Measurements from ENCODE around the gene ATR. TPM values are rescaled to one million over a fixed set of nuclear protein-coding genes. Genes with fewer than 3 reads are reported as not detected.
"Not testable (repeated sequence)": the region's sequence is repeated elsewhere in the genome, so short reads cannot be mapped to it uniquely, and the experiment has no call there.

The ATR gene
- total and polyA plus RNA-seq, 2 donors (not counting 1 experiment from before 2014, with no cell fraction given), result 12.5 to 17.0 TPM

GRCh38 chr3:142609136-142609535 is 30.6 kb upstream of the ATR start:
- no peaks in the 10 kb centered on the region for H3K4me1 ChIP-seq (ENCODE audit: control insufficient read depth, extremely low read depth, insufficient read depth, low read length)
- H3K36me3 ChIP-seq (ENCODE audit: control insufficient read depth, insufficient read depth, low read length), result no peaks in the 10 kb centered on the region
- H3K4me3 ChIP-seq (replicated peaks in 1 of 4; ENCODE audit: control extremely low read depth in 1 of 4, insufficient read depth in 1 of 4, low read depth in 3 of 4, low read length in 4 of 4), result no peak overlapping the region
- H4K20me1 ChIP-seq (ENCODE audit: control insufficient read depth, extremely low read depth, insufficient read depth, low read length), result no peaks in the 10 kb centered on the region
- no peaks in the 10 kb centered on the region for H3K79me2 ChIP-seq (ENCODE audit: control insufficient read depth, insufficient read depth, low read length)
- no peaks in the 10 kb centered on the region for H3K27me3 ChIP-seq (ENCODE audit: control insufficient read depth, insufficient read depth, low read length)
- H3K4me2 ChIP-seq (ENCODE audit: extremely low read depth, insufficient read depth, low read length), result no peak overlapping the region
- no peak overlapping the region for H3K9ac ChIP-seq (ENCODE audit: insufficient read depth, low read length)
- DNase-seq (ENCODE audit: low read depth in 2 of 2), result no peak
- no peak overlapping the region for H2AFZ ChIP-seq (ENCODE audit: low read length)
- no peaks in the 10 kb centered on the region for H3K9me3 ChIP-seq (ENCODE audit: control insufficient read depth, insufficient read depth, low read depth, low read length)
- H3K27ac ChIP-seq (ENCODE audit: insufficient read depth, low read length), result no peak overlapping the region
- TF ChIP-seq, protein P1, sequence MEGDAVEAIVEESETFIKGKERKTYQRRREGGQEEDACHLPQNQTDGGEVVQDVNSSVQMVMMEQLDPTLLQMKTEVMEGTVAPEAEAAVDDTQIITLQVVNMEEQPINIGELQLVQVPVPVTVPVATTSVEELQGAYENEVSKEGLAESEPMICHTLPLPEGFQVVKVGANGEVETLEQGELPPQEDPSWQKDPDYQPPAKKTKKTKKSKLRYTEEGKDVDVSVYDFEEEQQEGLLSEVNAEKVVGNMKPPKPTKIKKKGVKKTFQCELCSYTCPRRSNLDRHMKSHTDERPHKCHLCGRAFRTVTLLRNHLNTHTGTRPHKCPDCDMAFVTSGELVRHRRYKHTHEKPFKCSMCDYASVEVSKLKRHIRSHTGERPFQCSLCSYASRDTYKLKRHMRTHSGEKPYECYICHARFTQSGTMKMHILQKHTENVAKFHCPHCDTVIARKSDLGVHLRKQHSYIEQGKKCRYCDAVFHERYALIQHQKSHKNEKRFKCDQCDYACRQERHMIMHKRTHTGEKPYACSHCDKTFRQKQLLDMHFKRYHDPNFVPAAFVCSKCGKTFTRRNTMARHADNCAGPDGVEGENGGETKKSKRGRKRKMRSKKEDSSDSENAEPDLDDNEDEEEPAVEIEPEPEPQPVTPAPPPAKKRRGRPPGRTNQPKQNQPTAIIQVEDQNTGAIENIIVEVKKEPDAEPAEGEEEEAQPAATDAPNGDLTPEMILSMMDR (conservative IDR thresholded peaks at IDR 0.05 in 1 of 2, IDR thresholded peaks at IDR 0.05 in 1 of 2; ENCODE audit: low read depth in 1 of 2, low read length in 2 of 2), result no peak
- TF ChIP-seq EZH2 (IDR thresholded peaks at IDR 0.05; ENCODE audit: low read length, missing control alignments), result no peak

GRCh38 chr3:142608631-142609030 is 30.1 kb upstream of the ATR start:
- H3K79me2 ChIP-seq (ENCODE audit: control insufficient read depth, insufficient read depth, low read length), result no peaks in the 10 kb centered on the region
- no peak overlapping the region for H3K27ac ChIP-seq (ENCODE audit: insufficient read depth, low read length)
- DNase-seq (ENCODE audit: low read depth in 2 of 2), result peak in 1 of 2 donors; percentile 8
- no peaks in the 10 kb centered on the region for H3K27me3 ChIP-seq (ENCODE audit: control insufficient read depth, insufficient read depth, low read length)
- H3K4me1 ChIP-seq (ENCODE audit: control insufficient read depth, extremely low read depth, insufficient read depth, low read length), result no peaks in the 10 kb centered on the region
- H3K9me3 ChIP-seq (ENCODE audit: control insufficient read depth, insufficient read depth, low read depth, low read length), result no peaks in the 10 kb centered on the region
- H4K20me1 ChIP-seq (ENCODE audit: control insufficient read depth, extremely low read depth, insufficient read depth, low read length), result no peaks in the 10 kb centered on the region
- no peaks in the 10 kb centered on the region for H3K36me3 ChIP-seq (ENCODE audit: control insufficient read depth, insufficient read depth, low read length)
- no peak overlapping the region for H3K4me3 ChIP-seq (replicated peaks in 1 of 4; ENCODE audit: control extremely low read depth in 1 of 4, insufficient read depth in 1 of 4, low read depth in 3 of 4, low read length in 4 of 4)
- H3K9ac ChIP-seq (ENCODE audit: insufficient read depth, low read length), result no peak overlapping the region
- H3K4me2 ChIP-seq (ENCODE audit: extremely low read depth, insufficient read depth, low read length), result no peak overlapping the region
- H2AFZ ChIP-seq (ENCODE audit: low read length), result no peak overlapping the region
- TF ChIP-seq, protein P1 (conservative IDR thresholded peaks at IDR 0.05 in 1 of 2, IDR thresholded peaks at IDR 0.05 in 1 of 2; ENCODE audit: low read depth in 1 of 2, low read length in 2 of 2), result no peak
- TF ChIP-seq EZH2 (IDR thresholded peaks at IDR 0.05; ENCODE audit: low read length, missing control alignments), result no peak

DNA sequence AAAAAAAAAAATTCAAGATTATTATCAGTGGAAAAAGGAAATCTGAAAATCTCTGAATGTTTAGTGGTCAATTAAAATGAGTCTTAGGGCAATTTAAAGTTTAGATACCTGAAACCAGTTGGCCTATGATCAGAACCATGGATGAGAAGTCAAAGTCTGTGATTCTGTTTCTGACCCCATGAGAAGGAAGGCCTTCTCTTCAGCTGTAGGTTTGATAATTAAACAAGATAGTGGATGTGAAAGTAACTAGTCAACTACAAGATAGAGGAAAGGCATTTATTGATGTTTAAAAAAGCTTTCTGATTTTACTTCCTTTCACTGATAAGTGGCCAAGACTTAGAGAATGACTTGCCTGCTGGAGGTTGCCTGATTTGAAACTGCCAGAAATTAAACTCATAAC is 26.4 kb upstream of the ATR start:
- Histone ChIP-seq H3K9me3 (ENCODE audit: control insufficient read depth, insufficient read depth, low read depth, low read length) (no peaks in the 10 kb centered on the region), H4K20me1 (ENCODE audit: control insufficient read depth, extremely low read depth, insufficient read depth, low read length) (no peaks in the 10 kb centered on the region), H3K36me3 (ENCODE audit: control insufficient read depth, insufficient read depth, low read length) (no peaks in the 10 kb centered on the region), H3K4me1 (ENCODE audit: control insufficient read depth, extremely low read depth, insufficient read depth, low read length) (no peaks in the 10 kb centered on the region), H3K9ac (ENCODE audit: insufficient read depth, low read length) (no peak overlapping the region), H3K79me2 (ENCODE audit: control insufficient read depth, insufficient read depth, low read length) (no peaks in the 10 kb centered on the region), H3K4me3 (replicated peaks in 1 of 4; ENCODE audit: control extremely low read depth in 1 of 4, insufficient read depth in 1 of 4, low read depth in 3 of 4, low read length in 4 of 4) (no peak overlapping the region), H3K27ac (ENCODE audit: insufficient read depth, low read length) (no peak overlapping the region), H2AFZ (ENCODE audit: low read length) (no peak overlapping the region), H3K4me2 (ENCODE audit: extremely low read depth, insufficient read depth, low read length) (no peak overlapping the region), H3K27me3 (ENCODE audit: control insufficient read depth, insufficient read depth, low read length) (no peaks in the 10 kb centered on the region)
- no peak for DNase-seq (ENCODE audit: low read depth in 2 of 2)
- no peak for TF ChIP-seq EZH2 (IDR thresholded peaks at IDR 0.05; ENCODE audit: low read length, missing control alignments)
- TF ChIP-seq, protein P1 (conservative IDR thresholded peaks at IDR 0.05 in 1 of 2, IDR thresholded peaks at IDR 0.05 in 1 of 2; ENCODE audit: low read depth in 1 of 2, low read length in 2 of 2), result no peak

- not testable (repeated sequence) for H3K9me3 ChIP-seq (ENCODE audit: control insufficient read depth, insufficient read depth, low read depth, low read length); H3K79me2 ChIP-seq (ENCODE audit: control insufficient read depth, insufficient read depth, low read length); H3K9ac ChIP-seq (ENCODE audit: insufficient read depth, low read length); H3K4me2 ChIP-seq (ENCODE audit: extremely low read depth, insufficient read depth, low read length); H3K27ac ChIP-seq (ENCODE audit: insufficient read depth, low read length); H3K36me3 ChIP-seq (ENCODE audit: control insufficient read depth, insufficient read depth, low read length); H3K27me3 ChIP-seq (ENCODE audit: control insufficient read depth, insufficient read depth, low read length); H2AFZ ChIP-seq (ENCODE audit: low read length); H4K20me1 ChIP-seq (ENCODE audit: control insufficient read depth, extremely low read depth, insufficient read depth, low read length); H3K4me1 ChIP-seq (ENCODE audit: control insufficient read depth, extremely low read depth, insufficient read depth, low read length); DNase-seq (ENCODE audit: low read depth in 2 of 2); H3K4me3 ChIP-seq (replicated peaks in 1 of 4; ENCODE audit: control extremely low read depth in 1 of 4, insufficient read depth in 1 of 4, low read depth in 3 of 4, low read length in 4 of 4)
These were observed 24.8 kb upstream of the ATR start for GRCh38 chr3:142603386-142603705.
